GM21529 (cell line): ENCODE results near the gene HGS.

Source experiments
- ATAC-seq: cut with Tn5 transposase; IDR thresholded peaks from one replicate; pipeline ENCODE4 v1.9.1; 2021; ENCODE audit not compliant: unreplicated experiment

Gene HGS

GRCh38 chr17:81702934-81703746, 19.3 kb downstream of the HGS start, which contains the start of gene MRPL12:
Gene MRPL12 (plus strand): TSS chr17:81703367. CDS start chr17:81703502, 135 bp downstream.
- peak; percentile 78 for ATAC-seq

- peak; percentile 6 for ATAC-seq
Observed at GRCh38 chr17:81703747-81704654, 20.2 kb downstream of the HGS start.

GRCh38 chr17:81705518-81706231, 21.9 kb downstream of the HGS start:
- no peak for ATAC-seq

GRCh38 chr17:81706232-81706611, 22.4 kb downstream of the HGS start:
- ATAC-seq, result no peak

GRCh38 chr17:81706757-81707624, 23.2 kb downstream of the HGS start:
- ATAC-seq, result no peak

- no peak for ATAC-seq
Observed at GRCh38 chr17:81707725-81708646, 24.2 kb downstream of the HGS start.

- ATAC-seq, result no peak
Observed at GRCh38 chr17:81708739-81709185, 25.0 kb downstream of the HGS start.

- ATAC-seq, result no peak
Observed at GRCh38 chr17:81710514-81711308, 26.9 kb downstream of the HGS start.

GRCh38 chr17:81711814-81712467, 28.1 kb downstream of the HGS start, which contains the start of gene SLC25A10:
Gene SLC25A10 (plus strand): TSS chr17:81712284. CDS start chr17:81712427, 143 bp downstream.
- ATAC-seq, result peak; percentile 55

- peak; percentile 11 for ATAC-seq
Observed at GRCh38 chr17:81712468-81713003, 28.7 kb downstream of the HGS start.

- no peak for ATAC-seq
Observed at GRCh38 chr17:81713004-81713555, 29.3 kb downstream of the HGS start.

- no peak for ATAC-seq
Observed at GRCh38 chr17:81713556-81714411, 30.0 kb downstream of the HGS start.

GRCh38 chr17:81714412-81715106, 30.7 kb downstream of the HGS start:
- no peak for ATAC-seq

GRCh38 chr17:81715107-81715871, 31.5 kb downstream of the HGS start:
- ATAC-seq, result no peak
